HG02885 (cell line): ENCODE data around the gene LBP.
"Not testable (repeated sequence)": the region's sequence is repeated elsewhere in the genome, so short reads cannot be mapped to it uniquely, and the experiment has no call there.

ENCODE experiments used
- ATAC-seq: cut with Tn5 transposase; IDR thresholded peaks from one replicate; pipeline ENCODE4 v1.9.1; 2021; ENCODE audit warnings: mild to moderate bottlenecking; ENCODE audit not compliant: unreplicated experiment, poor library complexity

LBP gene, protein sequence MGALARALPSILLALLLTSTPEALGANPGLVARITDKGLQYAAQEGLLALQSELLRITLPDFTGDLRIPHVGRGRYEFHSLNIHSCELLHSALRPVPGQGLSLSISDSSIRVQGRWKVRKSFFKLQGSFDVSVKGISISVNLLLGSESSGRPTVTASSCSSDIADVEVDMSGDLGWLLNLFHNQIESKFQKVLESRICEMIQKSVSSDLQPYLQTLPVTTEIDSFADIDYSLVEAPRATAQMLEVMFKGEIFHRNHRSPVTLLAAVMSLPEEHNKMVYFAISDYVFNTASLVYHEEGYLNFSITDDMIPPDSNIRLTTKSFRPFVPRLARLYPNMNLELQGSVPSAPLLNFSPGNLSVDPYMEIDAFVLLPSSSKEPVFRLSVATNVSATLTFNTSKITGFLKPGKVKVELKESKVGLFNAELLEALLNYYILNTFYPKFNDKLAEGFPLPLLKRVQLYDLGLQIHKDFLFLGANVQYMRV

DNA sequence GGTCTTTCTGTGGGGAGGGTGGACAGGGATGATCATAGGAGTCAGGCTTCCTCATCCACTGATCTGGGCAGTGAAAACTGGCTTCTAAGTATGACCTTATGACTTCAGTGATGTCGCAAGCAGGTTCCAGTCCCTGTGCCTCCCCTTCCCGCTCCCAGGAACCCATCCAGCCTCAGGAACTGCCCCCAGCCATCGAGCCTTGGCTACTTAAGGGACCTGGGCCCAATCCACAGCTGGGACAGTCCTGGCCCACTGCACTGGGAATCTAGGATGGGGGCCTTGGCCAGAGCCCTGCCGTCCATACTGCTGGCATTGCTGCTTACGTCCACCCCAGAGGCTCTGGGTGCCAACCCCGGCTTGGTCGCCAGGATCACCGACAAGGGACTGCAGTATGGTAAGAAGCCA lies at the start of gene LBP:
Gene LBP, plus strand, starts transcription at position 236 of the 405 bp plus-strand sequence. Its CDS starts 35 bp downstream, at position 271.
- no peak for ATAC-seq

DNA sequence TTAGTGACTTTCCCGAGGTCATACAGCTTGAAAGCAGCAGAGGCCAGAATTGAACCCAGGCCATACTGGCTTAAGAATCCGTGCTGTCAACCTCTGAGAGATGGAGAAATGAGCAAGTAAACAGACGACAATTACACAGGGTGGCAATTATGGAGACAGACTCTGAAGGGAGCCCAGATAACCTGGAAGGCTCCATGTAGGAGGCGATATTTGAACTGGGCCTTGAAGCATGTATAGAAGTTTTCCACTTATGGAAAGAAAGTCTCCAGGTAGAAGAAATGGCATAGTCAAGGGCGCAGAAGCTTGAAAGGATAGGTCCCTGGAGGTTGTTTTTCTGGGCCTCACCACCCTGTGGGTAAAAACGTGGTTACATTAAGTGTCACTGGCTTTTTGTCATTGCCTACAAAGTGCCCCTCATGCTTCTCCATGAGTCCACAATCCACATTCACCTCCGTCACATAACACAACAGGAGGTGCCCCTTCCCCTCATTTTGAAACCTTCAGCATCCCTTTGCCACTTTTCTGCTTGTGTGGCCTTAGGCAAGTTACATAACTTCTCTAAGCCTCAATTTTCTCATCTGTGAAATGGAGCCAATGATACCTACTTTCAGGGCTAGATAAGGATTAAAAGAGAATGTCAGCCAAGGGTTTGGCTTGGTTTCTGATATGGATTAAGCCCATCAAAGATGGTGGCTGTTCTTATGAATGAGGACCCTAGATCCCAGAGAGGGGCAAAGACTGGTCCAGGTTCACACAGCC lies 48.2 kb upstream of the LBP start:
- no peak for ATAC-seq

DNA sequence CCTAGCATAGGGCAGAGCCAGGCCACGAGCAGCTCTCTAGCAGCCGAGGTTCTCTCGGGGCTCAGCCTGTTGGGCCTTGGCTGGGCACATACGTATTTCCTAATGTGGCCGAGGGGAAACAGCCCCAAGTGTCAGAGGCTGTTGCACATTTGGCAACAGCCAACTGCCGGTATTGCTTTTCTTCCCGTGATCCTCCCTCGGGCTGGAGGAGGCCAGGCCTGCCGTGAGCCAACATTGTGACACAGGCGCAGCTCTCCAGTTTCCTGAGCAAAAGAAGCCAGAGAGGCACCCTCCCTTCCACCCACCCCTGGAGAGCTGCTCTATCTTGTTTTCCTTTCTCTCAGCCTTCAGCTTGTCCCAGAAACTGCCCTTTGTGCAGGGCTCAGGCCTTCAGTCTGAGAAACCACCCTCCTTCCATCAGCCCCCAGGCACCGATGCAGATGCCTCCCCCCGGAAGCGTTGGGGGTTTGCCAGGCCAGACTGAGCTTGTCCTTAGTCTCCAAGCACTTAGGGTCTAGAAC lies 47.5 kb upstream of the LBP start:
- no peak for ATAC-seq

DNA sequence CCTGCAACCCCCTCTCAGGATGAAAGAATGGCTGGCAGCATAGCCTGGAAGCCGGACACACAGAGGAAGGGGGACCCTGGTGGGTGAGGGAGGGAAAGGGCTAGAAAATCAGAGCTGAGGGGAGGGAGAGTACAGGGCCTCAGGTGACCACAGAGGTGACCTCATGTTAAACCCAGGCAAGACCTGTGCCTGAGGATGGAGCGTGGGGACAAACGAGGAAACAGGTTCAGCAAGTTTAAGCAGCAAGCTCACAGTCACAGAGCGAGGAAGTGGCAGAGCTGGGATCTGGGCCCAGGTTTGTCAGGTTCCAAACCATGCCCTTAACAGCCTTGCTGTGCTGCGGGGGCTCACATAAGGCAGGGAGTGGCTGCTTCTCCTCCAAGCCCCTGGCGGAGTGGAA lies 46.3 kb upstream of the LBP start:
- no peak for ATAC-seq

DNA sequence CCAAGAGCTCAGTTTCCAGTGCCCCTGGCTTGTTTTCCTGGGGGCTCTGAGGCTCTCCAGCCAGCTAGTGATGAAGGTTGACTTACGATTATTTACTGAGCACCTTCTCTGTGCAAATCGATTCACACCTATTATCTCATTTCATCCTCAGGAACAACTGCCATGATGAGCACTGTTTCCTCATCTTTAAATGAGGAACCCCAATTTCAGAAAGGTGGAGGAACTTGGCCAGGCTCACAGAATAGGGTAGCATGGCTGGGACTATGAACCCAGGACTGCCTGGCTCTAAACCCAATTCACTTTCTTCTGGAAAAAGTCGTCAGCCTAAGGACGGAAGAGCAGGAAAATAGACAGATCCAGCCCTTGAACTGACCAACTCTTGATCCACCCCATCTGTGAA lies 45.8 kb upstream of the LBP start:
- ATAC-seq, result no peak

DNA sequence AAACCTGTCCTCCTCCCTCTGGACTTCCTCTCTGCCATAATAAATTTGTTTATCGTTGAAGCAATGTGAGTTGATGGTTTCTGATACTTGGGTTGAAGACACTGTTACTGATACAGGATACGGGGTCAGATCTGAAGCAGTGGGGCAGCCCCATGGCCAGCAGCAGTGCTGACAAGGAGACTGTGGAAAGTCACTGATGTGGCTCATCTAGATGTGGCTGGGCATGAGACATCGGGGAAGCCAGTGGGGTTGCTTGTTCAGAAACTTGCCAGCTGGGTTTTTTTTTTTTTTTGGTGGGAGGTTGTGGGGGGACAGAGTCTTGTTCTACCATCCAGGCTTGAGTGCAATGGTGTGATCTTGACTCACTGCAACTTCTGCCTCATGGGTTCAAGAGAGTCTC lies 45.0 kb upstream of the LBP start:
- no peak for ATAC-seq

DNA sequence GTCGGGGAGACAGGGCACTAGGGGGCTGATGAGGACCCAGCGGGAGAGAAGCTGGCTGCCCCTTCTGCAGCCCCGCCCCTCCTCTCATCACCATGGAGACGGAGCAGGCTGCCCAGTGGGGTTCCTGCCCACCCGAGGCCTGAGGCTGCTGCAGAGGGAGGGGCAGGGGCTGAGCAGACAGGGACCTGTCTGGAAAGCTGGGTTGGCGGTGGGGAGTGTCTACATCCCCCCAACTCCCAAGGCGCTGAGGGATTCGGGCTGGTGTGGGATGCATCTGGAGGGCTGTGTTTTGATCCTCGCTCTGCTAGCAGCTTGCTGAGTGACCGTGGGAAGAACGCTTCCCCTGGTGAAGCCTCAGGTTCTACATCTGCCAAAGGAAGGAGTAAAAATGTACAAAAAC lies 43.5 kb upstream of the LBP start:
- ATAC-seq, result no peak

DNA sequence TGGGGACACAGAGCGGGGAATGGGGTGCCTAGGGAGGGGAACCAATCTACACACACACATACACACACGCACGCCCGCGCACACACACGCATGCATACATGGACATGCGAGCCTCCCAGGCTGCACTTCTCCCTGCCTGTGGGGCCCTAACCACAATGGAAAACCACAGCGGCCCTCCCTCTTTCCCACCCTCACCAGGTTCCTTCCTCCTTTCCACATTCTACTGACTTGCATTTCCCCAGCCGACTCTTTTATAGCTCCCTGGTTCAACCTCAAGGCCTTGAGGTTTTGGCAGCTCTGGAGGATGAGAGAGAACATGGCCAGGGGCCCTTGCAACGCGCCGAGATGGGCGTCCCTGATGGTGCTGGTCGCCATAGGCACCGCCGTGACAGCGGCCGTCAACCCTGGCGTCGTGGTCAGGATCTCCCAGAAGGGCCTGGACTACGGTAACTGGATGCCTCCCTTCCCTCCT lies 42.3 kb upstream of the LBP start, which contains the start of gene BPI:
Gene BPI, plus strand, starts transcription at position 249 of the 472 bp plus-strand sequence. Its CDS starts 68 bp downstream, at position 317.
- ATAC-seq, result no peak

DNA sequence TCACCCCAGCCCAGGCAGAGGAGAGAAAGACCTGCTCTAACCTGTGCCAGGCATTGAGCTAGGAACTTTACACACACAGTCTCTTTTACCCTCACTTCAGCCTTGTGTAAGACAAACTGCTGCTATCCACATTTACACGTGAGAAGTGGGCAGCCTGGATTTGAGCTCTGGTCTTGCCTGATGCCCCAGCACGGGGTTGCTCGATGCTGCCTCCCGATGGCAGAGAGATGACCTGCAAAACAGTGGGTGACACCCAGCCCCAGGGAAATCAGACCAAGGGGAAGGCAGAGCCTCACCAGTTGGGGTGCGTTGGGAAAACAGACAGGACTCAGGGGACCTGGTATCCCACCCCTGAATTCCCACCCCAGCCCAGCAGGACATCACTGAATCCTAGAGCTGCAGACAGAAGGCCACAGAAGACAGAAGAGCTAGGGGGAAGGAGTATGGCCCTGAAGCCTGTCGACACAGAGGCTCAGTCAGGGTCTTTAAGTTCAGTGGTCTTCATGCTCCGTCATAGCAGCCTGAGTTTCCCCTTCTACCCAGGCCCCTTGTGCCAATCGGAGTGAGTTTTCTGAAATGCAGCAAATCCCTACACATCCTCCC lies 41.3 kb upstream of the LBP start:
- ATAC-seq, result no peak

DNA sequence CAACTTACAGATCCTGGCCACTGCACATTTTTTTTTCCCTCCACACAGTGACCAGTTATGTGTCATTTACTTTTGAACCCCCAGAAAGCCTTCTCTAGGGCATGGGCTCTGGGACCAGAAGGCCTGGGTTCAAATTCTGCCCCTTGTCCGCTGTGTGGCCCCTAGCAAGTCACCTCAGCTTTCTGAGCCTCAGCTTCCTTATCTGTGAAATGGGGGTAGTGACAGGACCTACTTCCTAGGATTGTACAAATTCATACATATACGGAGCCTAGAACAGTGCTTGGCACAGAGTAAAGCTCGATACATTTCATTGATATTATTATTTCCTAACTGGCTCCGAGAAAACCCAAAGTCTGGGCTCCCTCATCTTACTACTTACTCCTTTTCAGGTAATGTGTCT lies 40.7 kb upstream of the LBP start:
- no peak for ATAC-seq

DNA sequence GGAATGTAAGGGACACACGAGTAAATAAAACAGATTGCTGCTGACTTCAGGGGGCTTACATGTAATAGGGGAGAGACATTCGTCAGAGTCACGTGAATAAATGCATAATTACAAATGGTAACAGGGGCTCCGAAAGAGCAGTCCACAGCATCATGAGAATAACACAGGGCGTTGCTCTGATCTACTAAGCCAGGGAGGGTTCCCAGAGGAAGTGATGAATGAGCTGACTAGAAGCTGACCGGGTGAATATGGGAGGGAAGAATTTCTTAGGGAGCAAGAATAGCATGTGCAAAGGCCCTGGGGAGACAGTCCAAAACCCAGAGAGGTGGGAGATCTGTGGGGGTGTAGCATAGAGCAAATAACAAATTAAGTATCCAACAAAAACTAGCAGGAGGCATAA lies 39.9 kb upstream of the LBP start:
- ATAC-seq, result no peak

DNA sequence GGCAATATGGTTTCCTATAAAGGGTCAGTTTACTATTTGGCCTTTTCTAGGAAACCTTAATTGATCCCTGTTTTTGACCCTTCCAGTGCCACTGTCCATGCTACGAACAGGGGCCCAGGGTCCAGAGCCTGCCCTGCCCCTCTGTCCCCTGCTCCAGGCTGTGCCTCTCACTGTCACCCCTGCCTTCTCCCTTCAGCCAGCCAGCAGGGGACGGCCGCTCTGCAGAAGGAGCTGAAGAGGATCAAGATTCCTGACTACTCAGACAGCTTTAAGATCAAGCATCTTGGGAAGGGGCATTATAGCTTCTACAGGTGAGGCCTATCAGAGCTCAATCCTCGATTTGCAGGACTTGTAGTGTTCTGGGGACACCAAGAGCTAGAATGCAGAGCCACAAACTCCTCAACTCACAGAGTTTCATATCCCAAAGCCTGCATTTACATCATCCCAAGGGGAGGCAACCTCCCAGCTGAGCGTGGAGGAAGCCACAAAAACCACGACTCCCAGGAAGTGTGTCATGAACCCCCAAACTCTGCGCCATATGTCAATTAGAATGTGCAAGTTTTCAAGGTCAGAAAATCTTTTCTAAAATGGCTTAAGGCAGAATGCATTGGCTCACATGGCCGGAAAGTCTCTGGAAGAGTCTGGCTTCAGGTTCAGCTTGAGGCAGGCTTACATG lies 38.8 kb upstream of the LBP start:
- ATAC-seq, result no peak

DNA sequence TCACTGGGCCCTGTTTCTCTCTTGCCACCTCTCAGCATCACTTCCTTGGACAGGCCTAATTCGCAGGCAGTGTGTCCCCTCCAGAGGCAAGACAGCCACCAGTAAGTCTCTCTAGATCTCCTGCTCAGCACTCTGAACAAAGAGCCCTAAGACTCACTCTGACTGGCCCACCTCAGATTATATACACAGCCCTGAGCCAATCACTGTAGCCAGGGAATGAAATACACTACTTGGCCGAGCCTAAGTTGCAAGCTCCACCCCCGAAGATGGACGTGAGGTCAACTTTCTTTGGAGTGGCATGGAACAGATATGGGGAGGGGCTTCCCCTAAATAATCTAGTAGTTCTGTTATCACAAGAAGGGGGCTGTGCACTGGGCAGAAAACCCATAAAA lies 38.2 kb upstream of the LBP start:
- ATAC-seq, result no peak

DNA sequence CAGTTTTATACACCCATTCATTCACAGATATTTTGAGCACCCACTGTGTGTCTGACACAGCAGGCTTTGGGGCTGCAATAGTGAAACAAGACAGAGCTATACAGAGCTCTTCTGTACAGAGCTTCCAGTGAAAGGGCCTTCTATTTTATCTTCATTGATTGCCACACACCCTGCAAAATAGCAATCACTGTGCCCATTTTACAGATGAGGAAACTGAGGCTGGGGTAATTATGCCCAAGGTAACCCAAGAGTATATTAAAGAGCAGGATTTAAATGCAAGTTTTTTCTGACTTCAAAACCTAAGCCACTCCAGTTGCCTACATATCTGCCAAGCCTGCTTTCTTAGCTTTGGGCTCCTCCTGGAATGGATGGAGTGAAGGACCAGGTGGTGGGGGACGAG lies 37.8 kb upstream of the LBP start:
- no peak for ATAC-seq

DNA sequence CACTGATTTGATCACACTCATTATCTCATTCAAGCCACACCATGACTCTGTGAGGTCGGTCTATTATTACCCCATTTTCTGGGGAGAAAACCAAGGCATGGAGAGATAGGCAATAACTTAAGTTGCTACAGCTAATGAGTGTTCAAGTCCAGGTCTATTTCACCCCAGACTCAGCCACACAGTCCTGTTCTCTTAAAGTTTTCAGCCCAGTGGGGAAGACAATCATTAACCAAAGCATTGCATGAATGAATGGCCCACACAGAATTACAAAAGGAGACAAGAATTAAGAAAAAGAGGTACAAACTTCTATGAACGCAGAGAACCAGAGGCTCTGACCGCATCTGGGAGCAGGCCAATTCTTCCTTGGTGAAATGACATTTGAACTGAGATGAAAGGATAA lies 35.2 kb upstream of the LBP start:
- ATAC-seq, result no peak

DNA sequence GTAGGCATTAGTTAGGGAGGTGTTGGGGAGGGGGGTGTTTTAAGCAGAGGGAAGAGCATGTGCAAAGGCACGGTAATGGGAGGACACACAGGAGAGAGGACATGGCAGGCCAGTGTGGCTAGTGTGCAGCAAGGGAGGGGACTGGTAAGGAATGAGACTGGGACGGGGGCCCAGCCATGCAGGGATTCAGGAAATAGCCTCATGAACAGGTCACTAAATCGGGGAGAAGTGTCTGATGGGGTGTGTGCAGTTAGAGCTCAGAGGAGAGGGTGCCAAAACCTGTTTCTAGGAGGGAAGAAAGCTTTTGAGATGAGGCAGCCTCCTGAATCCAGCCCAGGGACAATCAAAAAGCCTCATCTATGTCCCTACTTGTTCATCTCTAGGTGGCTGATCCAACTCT lies 34.8 kb upstream of the LBP start:
- ATAC-seq, result no peak

DNA sequence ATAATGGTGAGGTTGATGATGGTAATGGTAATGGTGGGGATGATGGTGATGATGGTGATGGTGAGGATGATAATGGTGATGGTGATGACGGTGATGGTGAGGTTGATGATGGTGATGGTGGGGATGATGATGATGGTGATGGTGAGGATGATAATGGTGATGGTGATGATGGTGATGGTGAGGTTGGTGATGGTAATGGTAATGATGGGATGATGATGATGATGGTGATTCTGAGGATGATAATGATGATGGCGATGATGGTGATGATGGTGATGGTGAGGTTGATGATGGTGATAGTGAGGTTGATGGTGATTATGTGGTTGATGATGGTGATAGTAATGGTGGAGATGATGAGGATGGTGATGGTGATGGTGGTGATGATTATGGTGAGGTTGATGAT lies 32.6 kb upstream of the LBP start:
- no peak for ATAC-seq

DNA sequence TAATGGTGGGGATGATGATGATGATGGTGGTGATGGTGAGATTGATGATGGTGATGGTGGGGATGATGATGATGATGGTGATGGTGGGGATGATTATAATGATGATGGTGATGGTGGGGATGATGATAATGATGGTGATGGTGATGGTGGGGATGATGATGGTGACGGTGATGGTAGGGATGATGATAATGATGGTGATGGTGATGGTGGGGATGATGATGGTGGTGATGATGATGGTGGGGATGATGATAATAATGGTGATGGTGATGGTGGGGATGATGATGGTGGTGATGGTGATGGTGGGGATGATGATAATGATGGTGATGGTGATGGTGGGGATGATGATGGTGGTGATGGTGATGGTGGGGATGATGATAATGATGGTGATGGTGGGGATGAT lies 31.9 kb upstream of the LBP start:
- not testable (repeated sequence) for ATAC-seq

DNA sequence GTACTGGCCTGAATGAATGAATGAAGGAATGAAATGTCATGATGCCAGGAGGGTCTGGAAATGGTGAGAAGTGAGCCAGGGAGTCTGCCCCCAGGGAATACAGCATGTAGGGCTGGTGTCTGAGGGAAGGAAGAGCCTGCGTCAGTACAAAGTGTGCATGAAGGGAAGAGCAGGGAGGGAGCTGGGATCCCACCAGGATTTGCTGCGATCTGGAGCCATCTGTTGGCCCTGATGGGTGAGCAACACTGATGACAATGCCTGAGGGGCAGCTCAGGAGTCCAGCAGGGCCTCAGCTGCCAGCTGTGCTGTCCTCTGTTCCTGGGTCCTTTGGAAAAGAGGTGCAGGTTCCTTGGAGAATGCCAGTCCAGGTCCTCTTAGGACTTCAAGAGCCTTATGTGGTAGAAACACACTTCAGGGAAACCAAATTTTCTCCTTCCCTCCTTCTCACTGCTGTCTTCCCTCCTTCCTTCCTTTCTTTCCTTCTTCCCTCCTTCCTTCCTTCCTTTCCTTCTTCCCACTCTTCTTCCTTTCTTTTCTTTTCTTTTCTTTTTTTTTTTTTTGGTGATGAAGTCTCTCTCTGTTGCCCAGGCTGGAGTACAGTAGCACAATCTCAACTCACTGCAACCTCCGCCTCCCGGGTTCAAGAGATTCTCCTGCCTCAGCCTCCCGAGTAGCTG lies 30.9 kb upstream of the LBP start:
- ATAC-seq, result no peak

DNA sequence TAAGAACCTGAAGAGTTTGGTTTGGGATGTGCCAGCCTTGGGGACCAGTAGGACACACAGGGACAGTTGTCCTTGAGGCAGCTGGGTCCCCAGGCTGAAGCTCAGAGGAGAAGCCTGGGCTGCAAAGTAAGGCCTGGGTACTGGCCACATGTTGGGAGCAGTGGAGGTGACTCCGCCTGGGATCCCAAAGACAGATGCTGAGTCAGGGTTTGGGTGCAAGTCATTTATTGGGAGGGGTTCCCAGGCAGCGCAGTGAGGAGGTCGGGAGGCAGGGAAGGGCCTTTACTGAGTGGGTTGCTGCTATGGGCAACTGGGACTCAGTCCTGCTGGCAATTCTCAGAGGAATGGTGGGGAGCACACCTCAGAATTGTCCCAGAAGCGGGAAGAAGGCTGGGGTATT lies 29.9 kb upstream of the LBP start:
- no peak for ATAC-seq
